Ascending aorta (tissue), 2 donors: ENCODE results near the gene LARGE2. TPM values are rescaled to one million over a fixed set of nuclear protein-coding genes. Genes with fewer than 3 reads are reported as not detected.

Source experiments
- DNase-seq, 2 donors: peaks; one replicate each; pipeline ENCODE4 v3.0.0-alpha.2; 2019; ENCODE audit warnings: low spot score in 2 of 2
- H3K27ac ChIP-seq, 2 donors: fragments of 200-600 bp; sonication (generic); one replicate each; pipeline ENCODE4 v1.5.1; 2016 to 2017; ENCODE audit warnings: mild to moderate bottlenecking in 1 of 2
- H3K27me3 ChIP-seq: fragments of 200-600 bp; sonication (generic); one replicate; pipeline ENCODE4 v1.5.1; 2017
- H3K36me3 ChIP-seq, 2 donors: fragments of 200-600 bp; sonication (generic); one replicate each; pipeline ENCODE4 v1.5.1; 2016
- H3K4me1 ChIP-seq, 2 donors: fragments of 200-600 bp; sonication (generic); one replicate each; pipeline ENCODE4 v1.5.1; 2016 to 2017; ENCODE audit warnings: mild to moderate bottlenecking in 1 of 2
- H3K4me3 ChIP-seq, 2 donors: fragments of 200-600 bp; sonication (generic); one replicate each; pipeline ENCODE4 v1.5.1; 2016 to 2017; ENCODE audit warnings: mild to moderate bottlenecking in 1 of 2
- H3K9me3 ChIP-seq, 2 donors: fragments of 200-600 bp; sonication (generic); one replicate each; pipeline ENCODE4 v1.5.1; 2016
- CTCF ChIP-seq, 3 experiments: fragments of 200-600 bp in 2 of 3; fragments of 450-650 bp in 1 of 3; sonication (generic) in 2 of 3; IDR thresholded peaks; one replicate each; pipeline ENCODE4 v1.5.1; 2016 to 2019; ENCODE audit warnings: antibody characterized with exemption in 3 of 3, mild to moderate bottlenecking in 1 of 3, moderate library complexity in 1 of 3
- intact Hi-C: fragments of 100-400 bp; cut with DNase I; formaldehyde crosslinking; loops from one replicate; pipeline ENCODE4 v1.15.1; 2023
- total RNA-seq: library from RNA; depleted of rRNA; stranded (reverse); fragments of >200 nt; gene quantifications from one replicate; pipeline ENCODE4 v1.1.0, GENCODE V29; 2016

LARGE2 gene
- not detected for total RNA-seq

GRCh38 chr11:45922425-45923082 lies at the start of gene LARGE2:
TSS of gene LARGE2 (plus strand) at chr11:45922656. CDS start at chr11:45922883, 227 bp downstream.
- Histone ChIP-seq H3K36me3 (no peaks in the 10 kb centered on the region), H3K4me1 (peaks cover 11 to 12% of the 10 kb centered on the region in 2 donors), H3K9me3 (no peaks in the 10 kb centered on the region), H3K27me3 (peaks cover 17% of the 10 kb centered on the region), H3K27ac (no peak within 1 kb of the TSS), H3K4me3 (peak within 1 kb of the TSS; percentile 52 to 57)
- intact Hi-C loops, result no loop called here
- DNase-seq, result no peak
- TF ChIP-seq CTCF (IDR thresholded peaks at IDR 0.05), result no peak

- no peak for TF ChIP-seq CTCF (IDR thresholded peaks at IDR 0.05)
- Histone ChIP-seq H3K27me3 (no peaks in the 10 kb centered on the region), H3K4me3 (no peak overlapping the region), H3K36me3 (peaks cover 68 to 97% of the 10 kb centered on the region in 2 donors), H3K4me1 (no peaks in the 10 kb centered on the region), H3K27ac (no peak overlapping the region), H3K9me3 (no peaks in the 10 kb centered on the region)
- no peak for DNase-seq
- intact Hi-C loops, result no loop called here
These were observed 46.1 kb upstream of the LARGE2 start for GRCh38 chr11:45876401-45876800.

GRCh38 chr11:45877221-45877620 lies 45.2 kb upstream of the LARGE2 start:
- intact Hi-C loops, result no loop called here

GRCh38 chr11:45877845-45878244 lies 44.6 kb upstream of the LARGE2 start:
- no peak for TF ChIP-seq CTCF (IDR thresholded peaks at IDR 0.05)
- Histone ChIP-seq H3K9me3 (no peaks in the 10 kb centered on the region), H3K27me3 (no peaks in the 10 kb centered on the region), H3K4me1 (no peaks in the 10 kb centered on the region), H3K36me3 (peaks cover 63 to 94% of the 10 kb centered on the region in 2 donors), H3K27ac (no peak overlapping the region), H3K4me3 (no peak overlapping the region)
- no peak for DNase-seq
- intact Hi-C loops, result no loop called here

More at GRCh38 chr11:45877221-45877620, 45.2 kb upstream of the LARGE2 start:
- H3K36me3 ChIP-seq, result peaks cover 68 to 97% of the 10 kb centered on the region in 2 donors
- no peaks in the 10 kb centered on the region for H3K27me3 ChIP-seq
- no peak for TF ChIP-seq CTCF (IDR thresholded peaks at IDR 0.05)
- DNase-seq, result no peak
- no peak overlapping the region for H3K27ac ChIP-seq
- H3K4me3 ChIP-seq, result no peak overlapping the region
- no peaks in the 10 kb centered on the region for H3K4me1 ChIP-seq
- no peaks in the 10 kb centered on the region for H3K9me3 ChIP-seq

GRCh38 chr11:45879803-45880686 lies 42.4 kb upstream of the LARGE2 start:
- no peak for TF ChIP-seq CTCF (IDR thresholded peaks at IDR 0.05)
- intact Hi-C loops, result no loop called here
- Histone ChIP-seq H3K4me1 (peaks cover 0 to under 1% of the 10 kb centered on the region in 2 donors), H3K36me3 (peaks cover 42 to 72% of the 10 kb centered on the region in 2 donors), H3K4me3 (no peak overlapping the region), H3K27ac (no peak overlapping the region), H3K9me3 (no peaks in the 10 kb centered on the region), H3K27me3 (no peaks in the 10 kb centered on the region)
- no peak for DNase-seq
